ENCODE data around the gene RPP30. TPM values are rescaled to one million over a fixed set of nuclear protein-coding genes. Genes with fewer than 3 reads are reported as not detected.
A peak's percentile ranks its signal among the peaks of the same experiment; 100 is the strongest.

The RPP30 gene
- total and polyA plus RNA-seq, 2 of the 13 experiments (the other 11 are each of a cell fraction or from before 2014, with no cell fraction given) = 27.1 to 65.0 TPM

DNA sequence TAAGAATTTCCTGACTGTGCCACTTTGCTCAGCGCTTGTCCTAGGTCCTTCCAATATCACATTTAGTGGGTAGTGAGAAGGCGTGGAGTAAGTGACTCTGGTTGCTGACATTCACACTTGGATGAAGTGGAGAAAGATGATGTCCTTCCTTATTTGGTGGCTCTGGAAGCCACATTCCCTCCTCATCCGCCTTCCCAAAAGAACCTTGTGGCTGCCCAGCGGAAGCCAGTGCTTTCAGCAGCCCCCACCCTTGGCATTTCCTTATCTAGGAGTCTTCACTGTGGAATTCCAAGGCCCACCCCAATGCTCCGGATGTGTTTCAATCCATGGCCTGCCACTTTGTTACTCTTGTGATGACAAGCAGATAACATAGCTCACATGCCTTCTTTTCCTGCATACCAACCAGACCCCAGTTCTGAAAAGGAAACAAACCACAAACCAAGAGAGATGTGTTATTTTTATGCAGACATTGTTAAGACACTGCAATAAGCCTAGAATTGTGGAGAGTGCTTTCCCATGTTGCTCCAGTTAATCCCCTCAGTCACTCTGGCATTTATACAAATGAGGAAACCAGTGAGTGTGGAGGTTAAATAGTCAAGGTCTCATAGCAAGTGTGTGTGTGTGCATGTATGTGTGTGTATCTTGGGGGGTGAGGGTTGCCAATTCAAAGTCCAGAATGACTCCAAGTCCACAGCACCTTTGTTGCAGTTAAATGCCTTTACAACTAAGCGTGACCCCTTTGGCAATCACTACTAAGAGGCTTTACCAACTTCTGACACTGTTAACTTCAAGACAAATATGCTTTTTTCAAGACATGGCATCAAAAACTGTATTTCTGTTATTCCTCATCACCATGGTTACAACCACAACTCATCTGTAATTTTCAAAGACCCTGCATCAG is 59.4 kb downstream of the RPP30 start (continued):
- TF ChIP-seq, protein P1, sequence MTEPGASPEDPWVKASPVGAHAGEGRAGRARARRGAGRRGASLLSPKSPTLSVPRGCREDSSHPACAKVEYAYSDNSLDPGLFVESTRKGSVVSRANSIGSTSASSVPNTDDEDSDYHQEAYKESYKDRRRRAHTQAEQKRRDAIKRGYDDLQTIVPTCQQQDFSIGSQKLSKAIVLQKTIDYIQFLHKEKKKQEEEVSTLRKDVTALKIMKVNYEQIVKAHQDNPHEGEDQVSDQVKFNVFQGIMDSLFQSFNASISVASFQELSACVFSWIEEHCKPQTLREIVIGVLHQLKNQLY (CRISPR knock-in tag; IDR thresholded peaks at IDR 0.05) = peak; percentile 63; the same call in 1 of the 2 replicates
- TF ChIP-seq CREB1 (IDR thresholded peaks at IDR 0.05) = no peak
- peak; percentile 70; the same call in 1 of the 2 replicates for TF ChIP-seq CREB1 (CRISPR knock-in tag; IDR thresholded peaks at IDR 0.05)
- TF ChIP-seq PLRG1 (conservative IDR thresholded peaks at IDR 0.05) = no peak
- no peak for TF ChIP-seq CCAR2 (optimal IDR thresholded peaks at IDR 0.05; ENCODE audit: low read depth, low read length)
- peak; percentile 83 for TF ChIP-seq SALL1 (CRISPR knock-in tag; IDR thresholded peaks at IDR 0.05)
- peak; percentile 35; the same call in 1 of the 2 replicates for TF ChIP-seq SP5 (CRISPR knock-in tag; IDR thresholded peaks at IDR 0.05; ENCODE audit: borderline replicate concordance, low read depth)
- no peak for TF ChIP-seq ZNF775 (CRISPR knock-in tag; IDR thresholded peaks at IDR 0.05; ENCODE audit: borderline replicate concordance)
- no peak for TF ChIP-seq HNRNPLL (IDR thresholded peaks at IDR 0.05; ENCODE audit: low read depth, low read length, poor library complexity, severe bottlenecking)
- no peak for TF ChIP-seq ZNF839 (CRISPR knock-in tag; IDR thresholded peaks at IDR 0.05; ENCODE audit: borderline replicate concordance)
- TF ChIP-seq ZMYM4 (CRISPR knock-in tag; IDR thresholded peaks at IDR 0.05) = peak; percentile 63
- TF ChIP-seq ZNF496 (CRISPR knock-in tag; IDR thresholded peaks at IDR 0.05; ENCODE audit: insufficient replicate concordance) = no peak
- TF ChIP-seq, protein P2, sequence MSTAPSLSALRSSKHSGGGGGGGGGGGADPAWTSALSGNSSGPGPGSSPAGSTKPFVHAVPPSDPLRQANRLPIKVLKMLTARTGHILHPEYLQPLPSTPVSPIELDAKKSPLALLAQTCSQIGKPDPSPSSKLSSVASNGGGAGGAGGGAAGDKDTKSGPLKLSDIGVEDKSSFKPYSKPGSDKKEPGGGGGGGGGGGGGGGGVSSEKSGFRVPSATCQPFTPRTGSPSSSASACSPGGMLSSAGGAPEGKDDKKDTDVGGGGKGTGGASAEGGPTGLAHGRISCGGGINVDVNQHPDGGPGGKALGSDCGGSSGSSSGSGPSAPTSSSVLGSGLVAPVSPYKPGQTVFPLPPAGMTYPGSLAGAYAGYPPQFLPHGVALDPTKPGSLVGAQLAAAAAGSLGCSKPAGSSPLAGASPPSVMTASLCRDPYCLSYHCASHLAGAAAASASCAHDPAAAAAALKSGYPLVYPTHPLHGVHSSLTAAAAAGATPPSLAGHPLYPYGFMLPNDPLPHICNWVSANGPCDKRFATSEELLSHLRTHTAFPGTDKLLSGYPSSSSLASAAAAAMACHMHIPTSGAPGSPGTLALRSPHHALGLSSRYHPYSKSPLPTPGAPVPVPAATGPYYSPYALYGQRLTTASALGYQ (CRISPR knock-in tag; IDR thresholded peaks at IDR 0.05) = 0 out of 2 replicates have a peak, but pooled peaks have one; percentile 30
- no peak for TF ChIP-seq ZBTB21 (CRISPR knock-in tag; IDR thresholded peaks at IDR 0.05)
- 0 out of 2 replicates have a peak, but pooled peaks have one; percentile 38 for TF ChIP-seq DNMT1 (CRISPR knock-in tag; IDR thresholded peaks at IDR 0.05)
- TF ChIP-seq ZNF234 (CRISPR knock-in tag; conservative IDR thresholded peaks at IDR 0.05) = no peak
- TF ChIP-seq, protein P3, sequence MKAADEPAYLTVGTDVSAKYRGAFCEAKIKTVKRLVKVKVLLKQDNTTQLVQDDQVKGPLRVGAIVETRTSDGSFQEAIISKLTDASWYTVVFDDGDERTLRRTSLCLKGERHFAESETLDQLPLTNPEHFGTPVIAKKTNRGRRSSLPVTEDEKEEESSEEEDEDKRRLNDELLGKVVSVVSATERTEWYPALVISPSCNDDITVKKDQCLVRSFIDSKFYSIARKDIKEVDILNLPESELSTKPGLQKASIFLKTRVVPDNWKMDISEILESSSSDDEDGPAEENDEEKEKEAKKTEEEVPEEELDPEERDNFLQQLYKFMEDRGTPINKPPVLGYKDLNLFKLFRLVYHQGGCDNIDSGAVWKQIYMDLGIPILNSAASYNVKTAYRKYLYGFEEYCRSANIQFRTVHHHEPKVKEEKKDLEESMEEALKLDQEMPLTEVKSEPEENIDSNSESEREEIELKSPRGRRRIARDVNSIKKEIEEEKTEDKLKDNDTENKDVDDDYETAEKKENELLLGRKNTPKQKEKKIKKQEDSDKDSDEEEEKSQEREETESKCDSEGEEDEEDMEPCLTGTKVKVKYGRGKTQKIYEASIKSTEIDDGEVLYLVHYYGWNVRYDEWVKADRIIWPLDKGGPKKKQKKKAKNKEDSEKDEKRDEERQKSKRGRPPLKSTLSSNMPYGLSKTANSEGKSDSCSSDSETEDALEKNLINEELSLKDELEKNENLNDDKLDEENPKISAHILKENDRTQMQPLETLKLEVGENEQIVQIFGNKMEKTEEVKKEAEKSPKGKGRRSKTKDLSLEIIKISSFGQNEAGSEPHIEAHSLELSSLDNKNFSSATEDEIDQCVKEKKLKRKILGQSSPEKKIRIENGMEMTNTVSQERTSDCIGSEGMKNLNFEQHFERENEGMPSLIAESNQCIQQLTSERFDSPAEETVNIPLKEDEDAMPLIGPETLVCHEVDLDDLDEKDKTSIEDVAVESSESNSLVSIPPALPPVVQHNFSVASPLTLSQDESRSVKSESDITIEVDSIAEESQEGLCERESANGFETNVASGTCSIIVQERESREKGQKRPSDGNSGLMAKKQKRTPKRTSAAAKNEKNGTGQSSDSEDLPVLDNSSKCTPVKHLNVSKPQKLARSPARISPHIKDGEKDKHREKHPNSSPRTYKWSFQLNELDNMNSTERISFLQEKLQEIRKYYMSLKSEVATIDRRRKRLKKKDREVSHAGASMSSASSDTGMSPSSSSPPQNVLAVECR (CRISPR knock-in tag; IDR thresholded peaks at IDR 0.05; ENCODE audit: borderline replicate concordance) = no peak; the same call in 1 of the 2 replicates
- no peak for TF ChIP-seq ZNF136 (CRISPR knock-in tag; IDR thresholded peaks at IDR 0.05; ENCODE audit: low read depth)
- no peak for TF ChIP-seq ZNF589 (CRISPR knock-in tag; conservative IDR thresholded peaks at IDR 0.05)
- TF ChIP-seq EED (CRISPR knock-in tag; IDR thresholded peaks at IDR 0.05) = no peak
- no peak for TF ChIP-seq ZNF883 (CRISPR knock-in tag; IDR thresholded peaks at IDR 0.05; ENCODE audit: not compliant biosample characterization)

Measured in HepG2 (cell line).